GM12874 (cell line): ENCODE data around the gene ABCC8.

Experiments
- CTCF ChIP-seq: IDR thresholded peaks from 2 replicates; pipeline ENCODE4 v1.5.1; 2011; ENCODE audit warnings: low read depth, mild to moderate bottlenecking, control low read depth, low read length, moderate library complexity; ENCODE audit not compliant: insufficient read depth

Gene ABCC8

GRCh38 chr11:17414317-17414737, 62.3 kb downstream of the ABCC8 start:
- no peak for TF ChIP-seq CTCF

GRCh38 chr11:17413414-17414316, 63.0 kb downstream of the ABCC8 start:
- TF ChIP-seq CTCF = no peak

- TF ChIP-seq CTCF = no peak
These were observed 64.0 kb downstream of the ABCC8 start for GRCh38 chr11:17412488-17413180.

GRCh38 chr11:17411418-17411817, 65.2 kb downstream of the ABCC8 start:
- no peak for TF ChIP-seq CTCF

- TF ChIP-seq CTCF = no peak
These were observed 65.9 kb downstream of the ABCC8 start for GRCh38 chr11:17410606-17411379.

GRCh38 chr11:17408641-17409040, 68.0 kb downstream of the ABCC8 start:
- no peak for TF ChIP-seq CTCF

GRCh38 chr11:17408026-17408425, 68.6 kb downstream of the ABCC8 start:
- no peak for TF ChIP-seq CTCF
